HUES48 (cell line): ENCODE measurements around the gene SWT1.

Experiments
- H3K27ac ChIP-seq: one replicate; pipeline ENCODE4 v1.7.0; 2013; ENCODE audit warnings: low read depth, low read length, inconsistent platforms
- H3K27me3 ChIP-seq: 2 replicates; pipeline ENCODE4 v1.6.1; 2013; ENCODE audit warnings: mild to moderate bottlenecking, low read length; ENCODE audit not compliant: control insufficient read depth, insufficient read depth
- H3K36me3 ChIP-seq: 2 replicates; pipeline ENCODE4 v1.6.1; 2013; ENCODE audit warnings: low read length; ENCODE audit not compliant: control insufficient read depth, insufficient read depth
- H3K4me1 ChIP-seq: 2 replicates; pipeline ENCODE4 v1.6.1; 2013; ENCODE audit warnings: mild to moderate bottlenecking, low read length; ENCODE audit not compliant: control insufficient read depth, insufficient read depth
- H3K4me3 ChIP-seq: 2 replicates; pipeline ENCODE4 v1.5.1; 2013; ENCODE audit warnings: mild to moderate bottlenecking, low read depth, low read length
- H3K9ac ChIP-seq: 2 replicates; pipeline ENCODE4 v1.6.1; 2013; ENCODE audit warnings: mild to moderate bottlenecking, low read depth, low read length, moderate library complexity
- H3K9me3 ChIP-seq: 2 replicates; pipeline ENCODE4 v1.6.1; 2013; ENCODE audit warnings: low read length; ENCODE audit not compliant: control insufficient read depth, insufficient read depth

Gene SWT1

DNA sequence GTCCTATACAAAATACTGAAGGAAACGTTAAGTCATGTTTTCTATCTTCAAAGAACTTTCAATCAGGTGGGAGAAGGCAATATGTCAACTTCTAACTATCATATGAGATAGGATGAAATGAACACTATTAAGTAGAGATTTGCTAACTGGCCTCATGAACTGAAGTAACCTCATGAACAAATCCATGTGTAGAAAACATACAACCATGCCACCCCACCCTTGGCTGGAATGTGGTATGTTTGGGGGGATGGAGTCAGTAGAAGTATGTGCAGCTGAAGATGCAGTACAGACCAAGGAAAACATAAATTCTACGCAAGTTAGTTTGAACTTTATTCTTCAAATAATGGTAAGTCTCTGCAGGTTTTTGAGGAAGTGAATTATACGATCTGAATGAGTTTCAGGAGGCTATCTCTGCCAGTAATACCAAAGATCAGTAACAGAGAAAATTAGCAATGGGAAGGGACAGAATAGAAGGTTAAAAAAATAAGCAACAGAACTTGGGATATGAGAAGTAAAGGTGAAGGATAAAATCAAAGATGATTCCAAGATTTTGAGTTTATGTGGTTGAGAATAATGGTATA is 4.7 kb upstream of the SWT1 start:
- Histone ChIP-seq H3K4me3 (no peak overlapping the region), H3K27ac (no peak overlapping the region), H3K27me3 (no peaks in the 10 kb centered on the region), H3K4me1 (peaks cover 6% of the 10 kb centered on the region), H3K36me3 (peaks cover 28% of the 10 kb centered on the region), H3K9ac (no peak overlapping the region), H3K9me3 (no peaks in the 10 kb centered on the region)

DNA sequence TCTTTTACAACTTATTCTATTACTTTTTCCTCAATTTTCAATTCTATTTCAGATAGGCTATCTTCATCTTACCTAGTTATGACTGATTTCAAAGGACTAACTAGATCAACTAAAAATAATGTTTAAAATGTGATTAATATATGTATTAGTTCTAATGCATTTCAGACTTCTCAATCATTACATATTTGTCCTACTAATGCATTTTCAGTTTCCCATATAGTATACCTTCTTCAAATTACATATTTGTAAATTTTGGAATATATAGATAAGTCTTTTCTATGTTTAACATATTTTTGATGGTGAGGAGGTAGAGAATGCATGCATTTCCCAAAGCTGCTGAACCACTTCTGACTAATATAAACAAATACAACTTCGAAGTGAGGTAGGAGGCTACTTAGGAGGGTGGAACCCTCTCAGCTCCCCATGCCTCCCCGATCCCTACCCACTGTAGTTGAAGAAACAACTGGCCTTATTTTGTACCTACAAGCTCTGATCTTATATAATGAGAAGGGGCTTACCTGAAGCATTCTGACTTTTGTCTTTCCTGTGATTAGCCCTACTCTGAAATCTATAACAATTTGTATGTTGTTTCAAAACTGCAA is 2.0 kb upstream of the SWT1 start:
- no peak overlapping the region for H3K27ac ChIP-seq
- no peak overlapping the region for H3K9ac ChIP-seq
- H3K9me3 ChIP-seq: no peaks in the 10 kb centered on the region
- peaks cover 7% of the 10 kb centered on the region for H3K36me3 ChIP-seq
- no peaks in the 10 kb centered on the region for H3K27me3 ChIP-seq
- H3K4me3 ChIP-seq: peak overlapping the region; percentile 92
- peaks cover 6% of the 10 kb centered on the region for H3K4me1 ChIP-seq

DNA sequence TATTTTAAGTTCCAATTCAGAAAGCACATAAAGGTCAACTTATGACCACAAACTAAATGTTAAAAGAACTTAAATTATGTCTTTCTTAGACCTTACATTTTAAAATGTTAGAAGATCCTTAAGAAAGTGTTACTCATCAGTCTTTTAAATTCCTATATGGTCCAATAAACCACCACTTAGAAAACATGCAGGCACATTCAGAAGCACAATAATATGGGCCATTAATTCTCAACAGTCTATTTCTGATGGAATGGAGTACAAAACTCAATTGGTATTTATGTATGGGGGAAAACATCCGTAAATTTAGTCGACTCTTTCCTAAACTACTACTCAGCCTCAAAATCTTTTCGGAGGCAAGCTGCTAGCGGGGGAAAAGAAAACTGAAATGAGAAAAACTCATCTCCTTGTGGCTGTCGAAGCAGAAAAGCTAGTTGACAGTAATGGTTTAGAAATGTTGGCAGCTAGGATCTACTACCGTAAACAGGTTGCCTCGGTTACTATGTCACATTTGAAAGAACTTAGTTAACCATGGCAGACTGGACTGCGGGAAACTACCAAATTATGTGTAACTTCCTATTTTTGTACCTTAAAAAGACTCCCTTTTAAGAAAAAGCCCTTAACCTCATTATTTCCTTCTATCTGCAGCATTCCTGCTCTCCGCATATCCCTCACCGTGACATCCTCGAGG is 1.2 kb upstream of the SWT1 start:
- Histone ChIP-seq H3K9me3 (no peaks in the 10 kb centered on the region), H3K27ac (no peak overlapping the region), H3K4me3 (peak overlapping the region; percentile 92), H3K9ac (peak overlapping the region; percentile 89), H3K4me1 (peaks cover 6% of the 10 kb centered on the region), H3K27me3 (no peaks in the 10 kb centered on the region), H3K36me3 (no peaks in the 10 kb centered on the region)

DNA sequence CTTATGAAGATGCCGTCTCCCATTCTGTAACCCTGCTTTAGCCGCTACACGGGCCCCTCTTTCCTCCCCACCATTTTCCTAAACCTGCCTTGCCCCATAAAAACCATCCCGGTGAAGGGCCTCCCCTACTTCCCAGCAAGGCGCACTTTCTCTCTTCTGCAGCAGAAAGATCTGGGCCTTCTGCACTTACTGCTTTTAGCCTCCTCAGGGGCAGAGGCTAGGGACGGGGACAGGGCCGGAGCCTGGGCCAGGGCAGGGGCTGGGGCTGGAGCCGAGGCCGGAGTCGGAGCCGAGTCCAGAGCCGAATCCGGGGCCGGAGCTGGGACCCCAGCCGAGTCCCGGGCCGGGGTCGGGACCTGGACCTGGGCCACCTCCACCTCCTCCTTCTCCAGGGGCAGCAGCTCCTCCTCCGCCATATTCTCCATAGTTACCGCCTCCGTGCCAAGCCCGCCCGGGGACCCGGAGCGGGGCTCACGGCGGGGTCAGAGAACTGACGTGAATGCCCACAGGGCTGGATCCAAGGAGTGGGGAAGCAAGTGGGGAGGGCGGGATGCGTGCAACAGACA is 596 bp upstream of the SWT1 start:
- Histone ChIP-seq H3K9ac (peak overlapping the region; percentile 89), H3K27me3 (no peaks in the 10 kb centered on the region), H3K27ac (peak overlapping the region; percentile 97), H3K4me3 (peak overlapping the region; percentile 92), H3K9me3 (no peaks in the 10 kb centered on the region), H3K4me1 (peaks cover 6% of the 10 kb centered on the region), H3K36me3 (no peaks in the 10 kb centered on the region)

DNA sequence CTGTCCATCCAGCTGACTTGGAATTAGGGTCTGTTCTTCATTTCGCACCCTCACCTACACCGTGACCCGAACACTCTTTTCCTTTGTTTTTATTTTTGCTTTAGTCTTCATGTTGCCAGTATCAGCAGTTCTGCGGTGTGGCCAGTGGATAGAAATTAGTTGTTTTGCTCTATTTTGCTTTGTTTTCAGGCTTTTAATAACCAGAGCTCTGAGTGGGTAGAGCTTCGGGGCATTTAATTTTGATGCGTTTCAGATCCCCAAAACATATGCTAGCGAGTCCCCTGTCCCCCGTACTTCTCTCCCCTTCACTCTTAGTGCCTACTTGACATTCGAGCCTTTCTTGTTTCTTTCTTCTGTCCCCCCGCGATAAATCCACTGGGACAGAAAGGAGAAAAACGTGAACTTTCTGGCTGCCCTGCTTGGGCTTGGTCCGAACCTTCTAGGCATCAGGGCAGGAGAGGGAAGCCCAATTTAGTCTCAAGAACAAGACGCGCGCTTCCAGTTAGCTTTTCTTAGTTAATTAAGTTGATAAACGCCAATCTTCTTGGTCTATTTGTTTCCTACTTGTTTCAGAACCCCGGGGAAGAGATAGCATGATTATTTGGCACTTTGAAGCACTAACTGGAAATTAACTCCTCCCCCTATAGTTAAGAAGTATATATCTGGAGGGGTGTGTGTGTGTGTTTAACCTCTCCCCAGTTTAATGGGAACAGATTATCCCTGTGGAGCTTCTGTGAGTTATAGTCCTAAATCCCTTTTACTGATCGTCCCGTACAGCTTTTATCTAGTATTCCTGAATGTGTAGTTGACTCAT is 839 bp downstream of the SWT1 start:
- Histone ChIP-seq H3K27me3 (no peaks in the 10 kb centered on the region), H3K9me3 (no peaks in the 10 kb centered on the region), H3K36me3 (no peaks in the 10 kb centered on the region), H3K9ac (peak overlapping the region; percentile 52; the same call in 1 of the 2 replicates), H3K27ac (peak overlapping the region; percentile 79), H3K4me1 (peaks cover 6% of the 10 kb centered on the region), H3K4me3 (peak overlapping the region; percentile 92)

DNA sequence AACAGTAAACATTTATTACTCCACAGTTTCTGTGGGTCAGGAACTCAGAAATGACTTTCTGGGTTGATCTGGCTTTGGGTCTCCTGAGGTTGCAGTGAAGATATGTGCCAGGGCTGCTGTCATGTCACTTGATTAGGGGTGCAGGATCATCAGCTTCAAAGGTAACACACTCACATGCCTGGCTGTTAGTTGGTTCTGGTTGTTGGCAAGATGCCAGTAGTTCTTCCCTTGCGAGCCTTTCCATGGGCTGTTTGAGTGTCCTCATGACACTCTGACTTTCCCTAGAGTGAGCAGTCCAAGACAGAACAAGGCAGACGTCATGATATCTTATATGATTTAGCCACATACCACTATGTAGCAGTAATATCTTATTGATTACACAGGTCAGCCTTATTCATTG is 1.8 kb downstream of the SWT1 start:
- no peak overlapping the region for H3K9ac ChIP-seq
- no peaks in the 10 kb centered on the region for H3K36me3 ChIP-seq
- H3K4me3 ChIP-seq: no peak overlapping the region
- H3K27me3 ChIP-seq: no peaks in the 10 kb centered on the region
- H3K9me3 ChIP-seq: no peaks in the 10 kb centered on the region
- peaks cover 6% of the 10 kb centered on the region for H3K4me1 ChIP-seq
- no peak overlapping the region for H3K27ac ChIP-seq

DNA sequence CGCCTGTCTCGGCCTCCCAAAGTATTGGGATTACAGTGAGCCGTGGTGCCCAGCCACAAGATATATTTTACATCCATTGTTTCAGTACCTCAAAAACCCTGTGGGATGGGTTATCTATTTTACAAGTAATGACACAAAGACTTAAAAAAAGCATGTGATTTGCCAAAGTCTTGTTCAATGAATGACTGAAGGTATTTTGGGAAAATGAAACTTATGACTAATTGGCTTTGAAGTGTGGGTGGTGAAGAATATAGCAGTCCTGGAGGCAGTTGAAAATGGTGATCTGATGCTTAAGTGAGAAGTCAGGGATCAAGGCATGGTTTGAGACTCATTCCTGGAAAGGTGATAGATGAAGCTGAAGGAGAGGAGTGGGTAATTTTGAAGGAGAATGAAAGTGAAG is 3.0 kb downstream of the SWT1 start:
- Histone ChIP-seq H3K4me3 (no peak overlapping the region), H3K27me3 (no peaks in the 10 kb centered on the region), H3K9ac (no peak overlapping the region), H3K4me1 (peaks cover 6% of the 10 kb centered on the region), H3K9me3 (no peaks in the 10 kb centered on the region), H3K36me3 (no peaks in the 10 kb centered on the region), H3K27ac (no peak overlapping the region)

DNA sequence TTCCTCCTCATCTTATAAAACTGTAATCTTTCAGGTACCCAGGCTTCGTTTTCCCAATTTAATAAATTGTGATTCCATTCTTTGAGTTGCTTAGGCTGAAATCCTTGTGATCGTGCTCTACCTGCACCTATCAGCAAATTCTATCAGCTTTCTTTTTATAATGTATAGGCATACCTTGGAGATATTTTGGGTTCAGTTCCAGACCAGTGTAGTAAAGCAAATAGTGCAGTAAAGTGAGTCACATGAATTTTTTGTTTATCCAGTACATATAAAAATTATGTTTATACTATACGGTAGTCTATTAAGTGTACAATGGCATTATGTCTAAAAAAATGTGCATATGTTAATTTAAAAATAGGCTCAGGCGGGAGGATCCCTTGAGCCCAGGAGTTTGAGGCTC is 5.5 kb downstream of the SWT1 start:
- Histone ChIP-seq H3K9ac (no peak overlapping the region), H3K36me3 (no peaks in the 10 kb centered on the region), H3K4me1 (no peaks in the 10 kb centered on the region), H3K27ac (no peak overlapping the region), H3K27me3 (no peaks in the 10 kb centered on the region), H3K9me3 (no peaks in the 10 kb centered on the region), H3K4me3 (no peak overlapping the region)

DNA sequence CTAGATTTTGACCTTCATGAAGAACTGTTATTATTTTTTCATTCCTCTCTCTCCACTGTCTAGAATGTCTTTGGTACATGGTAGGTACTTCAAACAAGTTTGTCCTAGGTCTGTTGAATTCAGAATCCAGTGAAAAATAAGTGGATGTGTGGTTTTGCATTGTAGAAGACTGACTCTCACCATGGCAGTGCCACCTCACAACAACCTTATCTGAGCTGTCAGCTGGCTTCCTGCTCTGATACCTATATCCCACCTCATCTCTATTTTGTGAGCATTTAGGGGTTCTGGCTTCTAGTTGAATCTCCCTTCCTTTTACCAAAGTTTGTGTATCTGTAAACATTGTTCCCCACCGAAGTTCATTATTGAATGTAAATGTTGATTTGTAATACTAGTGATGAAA is 9.1 kb downstream of the SWT1 start:
- Histone ChIP-seq H3K4me1 (no peaks in the 10 kb centered on the region), H3K27ac (no peak overlapping the region), H3K9me3 (no peaks in the 10 kb centered on the region), H3K36me3 (no peaks in the 10 kb centered on the region), H3K9ac (no peak overlapping the region), H3K27me3 (no peaks in the 10 kb centered on the region), H3K4me3 (no peak overlapping the region)

DNA sequence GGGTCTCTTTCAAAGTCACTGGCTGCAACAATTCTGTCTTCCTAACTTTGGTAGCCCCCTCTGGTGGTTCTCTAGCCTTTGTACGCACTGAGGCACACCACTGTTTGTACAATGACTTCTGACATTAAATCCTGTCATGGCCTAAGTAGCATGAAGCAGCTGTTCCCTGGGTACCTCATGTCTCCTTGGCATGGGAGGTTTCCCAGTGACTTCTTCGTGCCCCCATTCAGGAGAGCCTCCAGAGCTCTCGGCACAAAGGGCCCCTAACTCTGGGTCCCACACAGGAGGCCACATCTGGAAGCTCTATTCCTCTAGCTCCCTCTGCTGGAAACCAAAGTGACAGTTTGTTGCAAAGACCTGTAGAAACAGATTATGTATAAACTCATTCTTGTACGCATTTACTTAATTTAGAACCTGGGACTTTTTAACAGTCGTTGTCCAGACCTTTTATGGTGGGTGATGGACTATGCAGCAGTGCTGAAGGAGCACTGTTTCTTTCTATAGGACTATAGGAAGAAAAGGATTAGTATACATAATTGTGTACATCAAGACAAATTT is 13.4 kb downstream of the SWT1 start:
- H3K4me3 ChIP-seq: no peak overlapping the region
- H3K36me3 ChIP-seq: no peaks in the 10 kb centered on the region
- H3K27me3 ChIP-seq: no peaks in the 10 kb centered on the region
- no peaks in the 10 kb centered on the region for H3K4me1 ChIP-seq
- H3K9ac ChIP-seq: no peak overlapping the region
- H3K27ac ChIP-seq: no peak overlapping the region
- no peaks in the 10 kb centered on the region for H3K9me3 ChIP-seq
